CD14-positive monocyte (primary cell): Measurements from ENCODE around the gene CYTH1. TPM values are rescaled to one million over a fixed set of nuclear protein-coding genes. Genes with fewer than 3 reads are reported as not detected.

Experiments
- DNase-seq, 3 donors: peaks; one replicate each; pipeline ENCODE4 v3.0.0-alpha.2; 2011 to 2022
- H2AFZ ChIP-seq: 2 replicates; pipeline ENCODE4 v1.6.0; 2012; ENCODE audit warnings: mild to moderate bottlenecking, low read depth, low read length, inconsistent platforms; ENCODE audit not compliant: insufficient read depth, poor library complexity, severe bottlenecking
- H3K27ac ChIP-seq, 2 donors: 1 replicate in 1 of 2; 2 replicates in 1 of 2; pipeline ENCODE4 v1.5.1; 2012 to 2013; ENCODE audit warnings: low read length in 2 of 2, control low read depth in 1 of 2, inconsistent platforms in 1 of 2, low read depth in 1 of 2, mild to moderate bottlenecking in 1 of 2
- H3K27me3 ChIP-seq, 2 donors: one replicate each; pipeline versions ENCODE4 v1.6.0 to v1.6.1; 2011 to 2013; ENCODE audit warnings: low read length in 2 of 2; ENCODE audit not compliant: control insufficient read depth in 2 of 2, insufficient read depth in 2 of 2
- H3K36me3 ChIP-seq, 2 donors: replicated peaks in 1 of 2; 1 replicate in 1 of 2; 2 replicates in 1 of 2; pipeline versions ENCODE4 v1.5.1 to v1.6.1; 2012 to 2013; ENCODE audit warnings: low read length in 2 of 2, control low read depth in 1 of 2, inconsistent platforms in 1 of 2, mild to moderate bottlenecking in 1 of 2; ENCODE audit not compliant: insufficient read depth in 2 of 2, control insufficient read depth in 1 of 2
- H3K4me1 ChIP-seq, 2 donors: 1 replicate in 1 of 2; 2 replicates in 1 of 2; pipeline versions ENCODE4 v1.5.1 to v1.6.1; 2012 to 2013; ENCODE audit warnings: low read length in 2 of 2, control low read depth in 1 of 2, inconsistent platforms in 1 of 2, mild to moderate bottlenecking in 1 of 2, moderate library complexity in 1 of 2; ENCODE audit not compliant: insufficient read depth in 2 of 2, control insufficient read depth in 1 of 2
- H3K4me2 ChIP-seq: replicated peaks from 2 replicates; pipeline ENCODE3; 2012; ENCODE audit warnings: low read length, moderate library complexity, mild to moderate bottlenecking; ENCODE audit not compliant: poor library complexity, severe bottlenecking; ENCODE audit errors: extremely low read depth
- H3K4me3 ChIP-seq, 3 experiments: fragments of 200-600 bp in 1 of 3; sonication (generic) in 1 of 3; replicated peaks in 1 of 3; 1 replicate in 2 of 3; 2 replicates in 1 of 3; pipeline ENCODE4 v1.5.1; 2011 to 2013; ENCODE audit warnings: low read length in 3 of 3, mild to moderate bottlenecking in 3 of 3, control low read depth in 2 of 3, low read depth in 2 of 3, inconsistent platforms in 1 of 3, moderate library complexity in 1 of 3
- H3K79me2 ChIP-seq: 2 replicates; pipeline ENCODE4 v1.6.0; 2012; ENCODE audit warnings: mild to moderate bottlenecking, control low read depth, inconsistent platforms, low read length, moderate library complexity; ENCODE audit not compliant: insufficient read depth
- H3K9ac ChIP-seq: 2 replicates; pipeline ENCODE4 v1.6.0; 2017; ENCODE audit warnings: low read length, mild to moderate bottlenecking; ENCODE audit not compliant: insufficient read depth, poor library complexity, severe bottlenecking
- H3K9me3 ChIP-seq, 2 donors: replicated peaks in 1 of 2; 1 replicate in 1 of 2; 2 replicates in 1 of 2; pipeline versions ENCODE4 v1.5.1 to v1.6.1; 2012 to 2013; ENCODE audit warnings: low read length in 2 of 2, control low read depth in 1 of 2; ENCODE audit not compliant: control insufficient read depth in 1 of 2, insufficient read depth in 1 of 2
- H4K20me1 ChIP-seq: 2 replicates; pipeline ENCODE4 v1.6.0; 2012; ENCODE audit warnings: mild to moderate bottlenecking, low read length, control low read depth, moderate library complexity; ENCODE audit not compliant: insufficient read depth
- H3K27ac Mint-ChIP-seq, 7 donors: one replicate each; pipeline ENCODE4 v1.8.0; 2020; ENCODE audit warnings: mild to moderate bottlenecking in 7 of 7, mixed read lengths in 7 of 7, moderate library complexity in 6 of 7, inconsistent platforms in 2 of 7
- H3K27me3 Mint-ChIP-seq, 3 donors: one replicate each; pipeline ENCODE4 v1.8.0; 2021 to 2022; ENCODE audit warnings: low read depth in 3 of 3, mild to moderate bottlenecking in 3 of 3, mixed read lengths in 3 of 3, moderate library complexity in 3 of 3, inconsistent platforms in 1 of 3
- H3K36me3 Mint-ChIP-seq, 2 donors: one replicate each; pipeline ENCODE4 v1.8.0; 2020; ENCODE audit warnings: mixed read lengths in 2 of 2, inconsistent platforms in 1 of 2, mild to moderate bottlenecking in 1 of 2
- H3K4me1 Mint-ChIP-seq: one replicate; pipeline ENCODE4 v1.8.0; 2020; ENCODE audit warnings: mild to moderate bottlenecking, mixed read lengths
- H3K4me3 Mint-ChIP-seq, 2 donors: one replicate each; pipeline ENCODE4 v1.8.0; 2020; ENCODE audit warnings: mild to moderate bottlenecking in 2 of 2, mixed read lengths in 2 of 2, moderate library complexity in 1 of 2
- H3K9me3 Mint-ChIP-seq, 7 donors: one replicate each; pipeline ENCODE4 v1.8.0; 2020 to 2022; ENCODE audit warnings: mixed read lengths in 7 of 7, mild to moderate bottlenecking in 6 of 7, moderate library complexity in 6 of 7, inconsistent platforms in 2 of 7
- WGBS: methylation state at CpG from one replicate; pipeline ENCODE4 v1.1.5; 2013; ENCODE audit warnings: missing lambda C conversion rate; ENCODE audit not compliant: insufficient coverage; 5-methylcytosine and 5-hydroxymethylcytosine counted together
- intact Hi-C, 2 donors: fragments of 100-400 bp; cut with micrococcal nuclease; formaldehyde crosslinking; loops; one replicate each; pipeline versions ENCODE4 v1.15.0 to v1.15.1; 2023
- polyA plus RNA-seq, 3 donors: library from polyadenylated mRNA; depleted of rRNA in 1 of 3; unstranded in 2 of 3; stranded (reverse) in 1 of 3; fragments of 300-500 nt in 2 of 3; fragments of >200 nt in 1 of 3; fragmentation: Illumina TruSeq in 2 of 3; gene quantifications; 1 replicate in 2 of 3; 2 replicates in 1 of 3; pipeline ENCODE4 v1.2.3, GENCODE V29; 2012 to 2021
- TF ChIP-seq, protein P1 (sequence below): fragments of 200-600 bp; IDR thresholded peaks from one replicate; pipeline ENCODE4 v1.8.0; 2022; ENCODE audit warnings: antibody characterized with exemption, mild to moderate bottlenecking

Gene CYTH1
- polyA plus RNA-seq, 3 donors: 68.6 to 211 (median 80.9) TPM

DNA sequence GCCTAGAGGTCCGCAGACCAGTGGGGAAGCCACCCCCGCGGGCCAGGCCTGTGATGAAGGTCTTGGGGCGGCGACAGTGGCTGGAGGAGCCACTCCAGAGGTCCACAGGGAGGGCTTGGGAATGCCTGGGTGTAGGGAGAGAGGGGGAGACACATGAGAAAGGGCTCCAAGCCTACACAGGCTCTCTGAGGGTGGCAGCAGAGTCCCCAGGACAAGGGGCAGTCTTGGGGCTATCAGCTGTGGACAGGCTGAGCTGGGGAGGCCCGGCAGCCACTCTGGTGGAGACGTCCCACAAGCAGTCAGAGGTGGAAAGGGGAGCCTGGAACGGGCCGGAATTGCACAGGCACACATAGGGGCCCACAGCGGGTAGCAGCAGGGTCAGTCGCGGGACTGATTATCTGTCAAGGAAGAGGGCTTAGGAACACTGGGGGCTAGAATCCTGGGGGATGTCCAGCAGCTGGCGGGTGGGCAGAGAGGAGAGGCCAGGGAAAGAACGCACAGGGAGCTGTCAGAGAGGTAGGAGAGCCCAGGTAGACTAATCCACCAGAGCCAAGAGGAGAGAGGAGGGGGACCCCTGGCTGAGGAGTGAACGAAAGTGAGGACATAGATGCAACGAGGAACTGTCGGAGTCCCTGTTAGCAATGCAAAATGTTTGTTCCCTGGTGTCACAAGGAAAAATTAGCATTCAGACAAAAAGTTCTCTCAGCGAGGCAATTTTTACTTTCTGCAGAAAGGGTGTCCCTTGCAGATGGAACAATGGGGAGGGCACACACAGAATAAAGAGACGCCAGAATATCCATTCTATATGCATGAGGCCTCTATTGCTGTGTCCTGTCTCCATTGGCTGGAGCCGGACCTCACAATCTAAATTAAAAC is 111.0 kb downstream of the CYTH1 start:
- Histone ChIP-seq H4K20me1 (peaks cover 19% of the 10 kb centered on the region), H3K79me2 (no peaks in the 10 kb centered on the region), H3K9me3 (no peaks in the 10 kb centered on the region), H2AFZ (no peak overlapping the region), H3K27ac (no peak overlapping the region), H3K9ac (no peak overlapping the region), H3K27me3 (no peaks in the 10 kb centered on the region), H3K4me1 (peaks cover 12 to 14% of the 10 kb centered on the region in 2 donors), H3K4me3 (no peak overlapping the region), H3K36me3 (peaks cover 35 to 60% of the 10 kb centered on the region in 2 donors), H3K4me2 (no peak overlapping the region)
- intact Hi-C loops: no loop called here
- DNase-seq: no peak
- Mint-ChIP-seq H3K9me3 (no peaks in the 10 kb centered on the region), H3K4me1 (peaks cover 11% of the 10 kb centered on the region), H3K4me3 (no peak overlapping the region), H3K36me3 (peaks cover 65 to 77% of the 10 kb centered on the region in 2 donors), H3K27ac (peak overlapping the region in 3 of 7 donors; percentile 2 to 57 (median 36)), H3K27me3 (peaks cover 0 to 2% (median 0%) of the 10 kb centered on the region in 3 donors)
- TF ChIP-seq, protein P1, sequence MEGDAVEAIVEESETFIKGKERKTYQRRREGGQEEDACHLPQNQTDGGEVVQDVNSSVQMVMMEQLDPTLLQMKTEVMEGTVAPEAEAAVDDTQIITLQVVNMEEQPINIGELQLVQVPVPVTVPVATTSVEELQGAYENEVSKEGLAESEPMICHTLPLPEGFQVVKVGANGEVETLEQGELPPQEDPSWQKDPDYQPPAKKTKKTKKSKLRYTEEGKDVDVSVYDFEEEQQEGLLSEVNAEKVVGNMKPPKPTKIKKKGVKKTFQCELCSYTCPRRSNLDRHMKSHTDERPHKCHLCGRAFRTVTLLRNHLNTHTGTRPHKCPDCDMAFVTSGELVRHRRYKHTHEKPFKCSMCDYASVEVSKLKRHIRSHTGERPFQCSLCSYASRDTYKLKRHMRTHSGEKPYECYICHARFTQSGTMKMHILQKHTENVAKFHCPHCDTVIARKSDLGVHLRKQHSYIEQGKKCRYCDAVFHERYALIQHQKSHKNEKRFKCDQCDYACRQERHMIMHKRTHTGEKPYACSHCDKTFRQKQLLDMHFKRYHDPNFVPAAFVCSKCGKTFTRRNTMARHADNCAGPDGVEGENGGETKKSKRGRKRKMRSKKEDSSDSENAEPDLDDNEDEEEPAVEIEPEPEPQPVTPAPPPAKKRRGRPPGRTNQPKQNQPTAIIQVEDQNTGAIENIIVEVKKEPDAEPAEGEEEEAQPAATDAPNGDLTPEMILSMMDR: no peak
- 96% methylated on average over 15 of the region's 20 CpGs for WGBS

DNA sequence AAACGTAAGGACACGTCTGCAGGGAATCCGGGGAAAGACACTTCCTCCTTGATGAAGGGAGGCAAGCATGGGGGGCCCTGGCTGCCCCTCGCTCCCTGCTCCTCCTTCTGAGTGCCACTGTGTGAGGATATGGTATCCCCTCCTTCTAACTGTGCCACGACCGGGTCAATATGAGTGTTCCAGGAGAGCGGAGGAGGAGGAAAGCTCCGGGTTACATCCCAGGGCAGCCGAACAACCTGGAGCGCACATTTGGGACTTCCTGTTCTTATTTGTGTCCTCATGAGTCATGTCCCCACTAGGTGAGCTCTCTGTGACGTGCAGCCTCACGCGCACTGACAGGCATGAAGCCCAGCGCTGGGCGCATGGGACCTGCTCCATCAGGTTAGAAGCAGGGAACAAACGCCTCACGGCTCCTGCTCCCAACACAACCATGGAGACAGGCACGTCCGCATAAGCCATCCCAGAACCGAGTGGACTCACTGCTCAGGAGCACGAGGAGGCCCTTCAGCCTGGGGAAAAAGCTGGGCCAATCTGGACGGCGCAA is 112.0 kb downstream of the CYTH1 start:
- TF ChIP-seq, protein P1: no peak
- H3K4me1 Mint-ChIP-seq: peaks cover 22% of the 10 kb centered on the region

More for the DNA sequence above, 112.0 kb downstream of the CYTH1 start:
- no peak overlapping the region for H3K4me3 Mint-ChIP-seq
- Histone ChIP-seq H3K4me2 (no peak overlapping the region), H3K4me1 (peaks cover 23 to 24% of the 10 kb centered on the region in 2 donors), H2AFZ (no peak overlapping the region), H3K27ac (no peak overlapping the region), H3K27me3 (no peaks in the 10 kb centered on the region), H4K20me1 (peaks cover 10% of the 10 kb centered on the region), H3K36me3 (peaks cover 25 to 50% of the 10 kb centered on the region in 2 donors), H3K4me3 (no peak overlapping the region), H3K79me2 (no peaks in the 10 kb centered on the region), H3K9ac (no peak overlapping the region), H3K9me3 (no peaks in the 10 kb centered on the region)
- DNase-seq: no peak
- WGBS: 96% methylated on average over 22 of the region's 23 CpGs
- peaks cover 0 to 2% (median 2%) of the 10 kb centered on the region in 3 donors for H3K27me3 Mint-ChIP-seq
- H3K36me3 Mint-ChIP-seq: peaks cover 54 to 67% of the 10 kb centered on the region in 2 donors
- intact Hi-C loops: loop anchor here in 1 of 2 donors (10.0 kb wide), 1 partner anchor 75 kb away; no protein-coding TSS in a partner anchor
- H3K9me3 Mint-ChIP-seq: no peaks in the 10 kb centered on the region
- peak overlapping the region in 6 of 7 donors; percentile 2 to 51 (median 18) for H3K27ac Mint-ChIP-seq
